ENCODE measurements around the gene WDR37.

- no peak for TF ChIP-seq CTCF (IDR thresholded peaks at IDR 0.05)
- TF ChIP-seq EZH2 (IDR thresholded peaks at IDR 0.05; ENCODE audit: borderline replicate concordance, insufficient read depth, low read depth, low read length, poor library complexity, severe bottlenecking): no peak
These were observed 35.2 kb upstream of the WDR37 start for GRCh38 chr10:1020958-1021357.

Measured in B cell (primary cell).